Neural cell (in vitro differentiated cells): ENCODE measurements around the gene ID4.

Source experiments
- EZH2 ChIP-seq: fragments of 200-600, 300-800 bp; shearing (Covaris generic), sonication (generic); IDR thresholded peaks from 2 replicates; pipeline ENCODE4 v1.6.1; 2014; ENCODE audit warnings: antibody characterized with exemption, low read length, borderline replicate concordance, mild to moderate bottlenecking; ENCODE audit not compliant: insufficient read depth, poor library complexity, severe bottlenecking
- POLR2AphosphoS5 ChIP-seq: IDR thresholded peaks from 2 replicates; pipeline ENCODE4 v1.6.1; 2012
- TAF1 ChIP-seq: IDR thresholded peaks from 2 replicates; pipeline ENCODE4 v1.6.1; 2012; ENCODE audit warnings: low read depth
- TF ChIP-seq, protein P1 (sequence below): fragments of 450-650 bp; IDR thresholded peaks from 2 replicates; pipeline ENCODE4 v1.5.1; 2014; ENCODE audit warnings: antibody characterized with exemption, mild to moderate bottlenecking, moderate library complexity; ENCODE audit not compliant: poor library complexity, severe bottlenecking

DNA sequence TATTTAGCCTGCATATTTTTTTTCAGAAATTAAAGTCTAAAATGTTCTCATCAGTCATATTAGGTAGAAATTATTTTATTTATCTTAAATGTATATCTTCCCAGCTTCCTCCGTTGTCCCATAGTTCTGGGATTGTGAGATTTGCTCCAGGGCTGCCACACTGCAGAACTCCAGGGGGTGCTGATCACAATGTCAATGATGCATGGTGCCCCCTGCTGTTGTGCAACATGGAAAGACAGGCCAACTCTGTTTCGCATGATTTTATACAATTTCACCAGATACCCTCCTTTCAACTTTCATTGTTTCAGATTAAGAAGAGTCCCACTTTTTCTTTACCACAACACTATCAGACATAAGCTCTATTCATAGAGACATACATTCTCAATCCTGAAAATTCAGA, 35.9 kb downstream of the ID4 start:
- TF ChIP-seq, protein P1, sequence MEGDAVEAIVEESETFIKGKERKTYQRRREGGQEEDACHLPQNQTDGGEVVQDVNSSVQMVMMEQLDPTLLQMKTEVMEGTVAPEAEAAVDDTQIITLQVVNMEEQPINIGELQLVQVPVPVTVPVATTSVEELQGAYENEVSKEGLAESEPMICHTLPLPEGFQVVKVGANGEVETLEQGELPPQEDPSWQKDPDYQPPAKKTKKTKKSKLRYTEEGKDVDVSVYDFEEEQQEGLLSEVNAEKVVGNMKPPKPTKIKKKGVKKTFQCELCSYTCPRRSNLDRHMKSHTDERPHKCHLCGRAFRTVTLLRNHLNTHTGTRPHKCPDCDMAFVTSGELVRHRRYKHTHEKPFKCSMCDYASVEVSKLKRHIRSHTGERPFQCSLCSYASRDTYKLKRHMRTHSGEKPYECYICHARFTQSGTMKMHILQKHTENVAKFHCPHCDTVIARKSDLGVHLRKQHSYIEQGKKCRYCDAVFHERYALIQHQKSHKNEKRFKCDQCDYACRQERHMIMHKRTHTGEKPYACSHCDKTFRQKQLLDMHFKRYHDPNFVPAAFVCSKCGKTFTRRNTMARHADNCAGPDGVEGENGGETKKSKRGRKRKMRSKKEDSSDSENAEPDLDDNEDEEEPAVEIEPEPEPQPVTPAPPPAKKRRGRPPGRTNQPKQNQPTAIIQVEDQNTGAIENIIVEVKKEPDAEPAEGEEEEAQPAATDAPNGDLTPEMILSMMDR = no peak
- TF ChIP-seq POLR2AphosphoS5 = no peak
- TF ChIP-seq EZH2 = no peak
- no peak for TF ChIP-seq TAF1
